ENCODE results near the gene NETO2.
A peak's percentile ranks its signal among the peaks of the same experiment; 100 is the strongest.
"Not testable (repeated sequence)": the region's sequence is repeated elsewhere in the genome, so short reads cannot be mapped to it uniquely, and the experiment has no call there.

The NETO2 gene

DNA sequence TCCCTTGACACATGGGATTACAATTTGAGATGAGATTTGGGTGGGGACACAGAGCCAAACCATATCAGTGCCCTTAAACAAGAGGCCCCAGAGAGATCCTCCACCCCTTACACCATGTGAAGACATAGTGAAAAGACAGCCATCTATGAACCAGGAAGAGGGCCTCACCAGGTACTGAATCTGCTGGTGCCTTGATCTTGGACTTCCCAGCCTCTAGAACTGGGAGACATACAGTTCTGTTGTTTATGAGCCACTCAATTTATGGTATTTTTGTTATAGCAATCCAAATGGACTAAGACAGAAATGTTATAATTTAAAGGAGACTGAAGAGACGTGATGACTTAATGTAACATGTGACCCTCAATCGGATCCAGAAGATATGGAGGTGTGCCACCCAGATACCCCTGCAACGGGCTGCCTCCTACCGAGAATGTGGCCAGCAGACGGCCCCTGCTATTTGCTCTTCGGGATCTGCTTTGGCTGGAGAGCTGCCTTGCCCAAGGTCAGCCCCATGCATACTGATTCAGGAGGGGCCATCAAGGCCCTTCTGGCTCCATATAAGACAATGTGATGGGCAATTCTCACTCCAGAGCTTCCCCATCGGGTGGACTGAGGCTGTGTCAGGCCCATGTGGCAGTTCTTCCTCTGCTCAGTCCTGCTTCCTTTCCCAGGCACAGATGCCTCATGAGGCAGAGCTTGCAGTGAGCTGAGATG is 80.6 kb downstream of the NETO2 start:
- no peak overlapping the region for H3K4me3 ChIP-seq (replicated peaks in 1 of 2; ENCODE audit: low read depth in 2 of 2, low read length in 2 of 2)
- no peak for DNase-seq (ENCODE audit: low read depth in 2 of 2)
- TF ChIP-seq, protein P1, sequence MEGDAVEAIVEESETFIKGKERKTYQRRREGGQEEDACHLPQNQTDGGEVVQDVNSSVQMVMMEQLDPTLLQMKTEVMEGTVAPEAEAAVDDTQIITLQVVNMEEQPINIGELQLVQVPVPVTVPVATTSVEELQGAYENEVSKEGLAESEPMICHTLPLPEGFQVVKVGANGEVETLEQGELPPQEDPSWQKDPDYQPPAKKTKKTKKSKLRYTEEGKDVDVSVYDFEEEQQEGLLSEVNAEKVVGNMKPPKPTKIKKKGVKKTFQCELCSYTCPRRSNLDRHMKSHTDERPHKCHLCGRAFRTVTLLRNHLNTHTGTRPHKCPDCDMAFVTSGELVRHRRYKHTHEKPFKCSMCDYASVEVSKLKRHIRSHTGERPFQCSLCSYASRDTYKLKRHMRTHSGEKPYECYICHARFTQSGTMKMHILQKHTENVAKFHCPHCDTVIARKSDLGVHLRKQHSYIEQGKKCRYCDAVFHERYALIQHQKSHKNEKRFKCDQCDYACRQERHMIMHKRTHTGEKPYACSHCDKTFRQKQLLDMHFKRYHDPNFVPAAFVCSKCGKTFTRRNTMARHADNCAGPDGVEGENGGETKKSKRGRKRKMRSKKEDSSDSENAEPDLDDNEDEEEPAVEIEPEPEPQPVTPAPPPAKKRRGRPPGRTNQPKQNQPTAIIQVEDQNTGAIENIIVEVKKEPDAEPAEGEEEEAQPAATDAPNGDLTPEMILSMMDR (IDR thresholded peaks at IDR 0.05; ENCODE audit: low read depth, low read length), result no peak

DNA sequence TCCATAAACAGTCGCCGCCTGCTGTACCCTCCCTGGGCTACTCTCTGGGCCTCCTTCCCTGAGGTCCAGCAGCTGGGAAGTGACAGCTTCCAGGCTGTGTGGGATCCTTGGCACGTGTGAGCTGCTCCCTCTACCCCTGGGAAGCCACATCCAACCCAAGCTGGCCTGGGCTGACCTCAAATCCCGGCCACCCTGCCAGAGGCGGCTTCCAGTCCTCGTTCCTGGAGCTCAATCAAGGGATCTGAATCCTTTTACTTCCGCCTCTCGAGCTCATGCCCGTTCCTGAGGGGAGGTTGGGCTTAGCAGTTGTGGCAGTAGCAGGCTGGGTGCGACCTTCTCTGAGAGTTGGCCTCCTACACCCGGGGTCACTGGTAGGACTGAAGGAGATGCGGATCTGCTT is 82.5 kb downstream of the NETO2 start:
- no peak overlapping the region for H3K4me3 ChIP-seq (replicated peaks in 1 of 2; ENCODE audit: low read depth in 2 of 2, low read length in 2 of 2)
- DNase-seq (ENCODE audit: low read depth in 2 of 2), result no peak
- TF ChIP-seq, protein P1 (IDR thresholded peaks at IDR 0.05; ENCODE audit: low read depth, low read length), result no peak

DNA sequence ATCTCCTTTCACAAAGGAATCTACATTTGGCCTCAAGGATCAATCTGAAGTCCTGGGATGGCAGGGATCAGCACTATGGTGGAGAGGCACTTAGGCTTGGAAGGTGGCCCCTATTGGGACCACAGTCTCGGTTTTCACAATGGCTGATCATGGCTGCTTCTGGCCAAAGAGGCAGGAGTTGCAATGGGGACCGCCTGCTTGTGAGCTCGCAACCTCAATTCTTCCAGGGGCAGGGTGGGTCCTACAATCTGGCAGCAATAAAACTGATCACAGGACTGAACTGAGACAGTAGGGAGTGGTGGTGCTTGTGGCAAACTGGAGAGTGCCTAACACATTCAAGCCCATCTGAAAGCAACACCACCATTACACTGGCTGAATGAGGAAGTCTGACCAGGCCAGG is 83.1 kb downstream of the NETO2 start:
- DNase-seq (ENCODE audit: low read depth in 2 of 2), result no peak
- TF ChIP-seq, protein P1 (IDR thresholded peaks at IDR 0.05; ENCODE audit: low read depth, low read length), result no peak
- H3K4me3 ChIP-seq (replicated peaks in 1 of 2; ENCODE audit: low read depth in 2 of 2, low read length in 2 of 2), result no peak overlapping the region

DNA sequence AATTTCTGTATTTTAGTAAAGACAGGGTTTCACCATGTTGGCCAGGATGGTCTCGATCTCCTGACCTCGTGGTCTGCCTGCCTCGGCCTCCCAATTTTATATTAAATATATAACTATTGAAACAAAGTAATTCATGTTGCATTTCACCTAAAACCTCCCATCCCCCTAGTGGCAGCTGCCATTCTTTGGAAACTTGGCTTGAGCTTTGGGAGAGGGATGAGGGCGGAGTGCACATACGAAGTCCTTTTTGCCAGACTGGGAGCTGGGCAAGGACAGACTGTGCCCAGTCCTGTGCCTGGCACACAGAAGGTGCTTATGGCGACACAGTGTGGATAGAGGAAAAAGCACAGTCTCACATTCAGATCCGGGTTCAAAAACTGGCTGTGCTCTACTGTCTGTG is 83.8 kb downstream of the NETO2 start:
- TF ChIP-seq, protein P1 (IDR thresholded peaks at IDR 0.05; ENCODE audit: low read depth, low read length), result no peak

DNA sequence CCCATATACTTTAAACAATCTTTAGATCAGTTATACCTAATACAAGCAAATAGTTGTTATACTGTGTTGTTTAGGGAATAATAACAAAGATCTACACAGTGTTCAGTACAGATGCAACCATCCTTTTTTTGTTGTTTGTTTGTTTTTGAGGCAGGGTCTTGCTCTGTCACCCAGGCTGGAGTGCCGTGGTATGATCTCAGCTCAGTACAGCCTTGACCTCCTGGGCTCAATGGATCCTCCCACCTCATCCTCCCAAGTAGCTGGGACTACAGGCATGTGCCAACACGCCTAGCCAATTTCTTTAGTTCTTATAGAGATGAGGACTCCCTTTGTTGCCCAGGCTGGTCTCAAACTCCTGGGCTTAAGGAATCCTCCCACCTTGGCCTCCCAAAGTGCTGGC is 84.6 kb downstream of the NETO2 start:
- DNase-seq (ENCODE audit: low read depth in 2 of 2), result not testable (repeated sequence)

More for the DNA sequence above, 83.8 kb downstream of the NETO2 start:
- no peak for DNase-seq (ENCODE audit: low read depth in 2 of 2)
- H3K4me3 ChIP-seq (replicated peaks in 1 of 2; ENCODE audit: low read depth in 2 of 2, low read length in 2 of 2), result no peak overlapping the region

DNA sequence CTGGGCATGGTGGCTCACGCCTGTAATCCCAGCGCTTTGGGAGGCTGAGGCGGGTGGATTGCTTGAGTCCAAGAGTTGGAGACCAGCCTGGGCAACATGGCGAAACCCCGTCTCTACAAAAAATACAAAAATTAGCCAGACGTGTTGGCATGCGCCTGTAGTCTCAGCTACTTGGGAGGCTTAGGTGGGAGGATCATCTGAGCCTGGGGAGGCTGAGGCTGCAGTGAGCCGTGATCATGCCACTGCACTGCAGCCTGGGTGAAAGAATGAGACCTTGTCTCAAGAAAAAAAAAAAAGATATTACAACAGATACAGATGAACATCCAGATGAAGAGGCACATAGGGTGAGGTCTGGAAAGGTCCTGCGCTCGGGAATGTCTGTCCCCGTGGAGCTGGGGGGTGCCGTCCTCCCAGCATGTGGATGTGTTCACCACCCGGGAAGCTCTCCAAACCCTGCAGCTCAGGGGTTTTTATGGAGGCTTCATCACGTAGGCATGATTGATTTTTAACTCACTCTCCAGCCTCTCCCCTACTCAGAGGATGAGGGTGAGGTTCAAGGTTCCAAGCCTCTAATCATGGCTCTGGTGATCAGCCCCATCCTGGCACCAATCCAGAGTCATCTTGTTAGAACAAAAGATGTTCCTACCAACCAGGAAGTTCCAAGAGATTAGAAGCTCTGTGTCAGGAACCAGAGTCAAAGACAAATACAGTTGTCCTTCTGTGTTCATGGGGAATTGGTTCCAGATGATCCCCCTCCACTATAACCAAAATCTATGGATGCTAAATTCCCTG is 85.3 kb downstream of the NETO2 start:
- TF ChIP-seq, protein P1 (IDR thresholded peaks at IDR 0.05; ENCODE audit: low read depth, low read length), result no peak

More for the DNA sequence above, 84.6 kb downstream of the NETO2 start:
- H3K4me3 ChIP-seq (replicated peaks in 1 of 2; ENCODE audit: low read depth in 2 of 2, low read length in 2 of 2), result not testable (repeated sequence)

DNA sequence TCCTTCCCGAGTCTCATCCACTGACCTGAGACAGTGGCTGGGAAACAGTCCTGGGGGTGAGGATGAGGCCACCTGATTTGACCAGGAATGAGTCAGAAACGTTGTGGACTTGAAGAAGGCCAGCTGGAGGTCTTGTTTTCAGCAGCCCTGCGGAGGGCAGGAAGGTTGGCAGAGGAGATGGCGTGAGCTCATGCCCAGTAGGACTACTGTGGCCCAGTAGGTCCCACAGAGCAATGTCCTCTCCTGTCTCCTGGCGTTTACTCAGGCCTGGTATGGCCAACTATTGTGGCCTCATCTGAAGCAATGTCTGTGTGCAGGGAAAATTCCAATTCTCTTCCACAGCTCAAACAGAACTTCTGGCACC is 86.1 kb downstream of the NETO2 start:
- TF ChIP-seq, protein P1 (IDR thresholded peaks at IDR 0.05; ENCODE audit: low read depth, low read length), result no peak
- DNase-seq (ENCODE audit: low read depth in 2 of 2), result peak; percentile 2 to 5
- H3K4me3 ChIP-seq (replicated peaks in 1 of 2; ENCODE audit: low read depth in 2 of 2, low read length in 2 of 2), result no peak overlapping the region

More for the DNA sequence above, 85.3 kb downstream of the NETO2 start:
- no peak overlapping the region for H3K4me3 ChIP-seq (replicated peaks in 1 of 2; ENCODE audit: low read depth in 2 of 2, low read length in 2 of 2)
- peak; percentile 27 to 41 for DNase-seq (ENCODE audit: low read depth in 2 of 2)

Data from cardiac fibroblast (primary cell).